ENCODE results near the gene LRRN1.

- TF ChIP-seq CTCF (IDR thresholded peaks at IDR 0.05; ENCODE audit: borderline replicate concordance, extremely low read depth, low read length, poor library complexity, severe bottlenecking) (no peak), EZH2 (IDR thresholded peaks at IDR 0.05; ENCODE audit: borderline replicate concordance, low read depth, low read length, severe bottlenecking) (no peak)
These were observed 6.9 kb downstream of the LRRN1 start for GRCh38 chr3:3806092-3806491.

Data from DND-41 (cell line).